H1 (cell line): Measurements from ENCODE around the gene FGF18. TPM values are rescaled to one million over a fixed set of nuclear protein-coding genes. Genes with fewer than 3 reads are reported as not detected.

ENCODE experiments used
- CTCF ChIA-PET: fragments of 300-600 bp; sonication (Branson Sonifier 250); formaldehyde crosslinking; loops from one replicate; lab custom pipeline; 2021; ENCODE audit not compliant: partially characterized antibody; lab: Charles Lee
- POLR2A ChIA-PET: fragments of 300-600 bp; sonication (Branson Sonifier 250); formaldehyde crosslinking; loops from one replicate; lab custom pipeline; 2021; ENCODE audit warnings: inconsistent platforms; ENCODE audit not compliant: partially characterized antibody; lab: Charles Lee
- DNase-seq, 2 experiments: peaks; one replicate each; pipeline versions ENCODE4 v3.0.0 to v3.0.0-alpha.2; 2010 to 2022; ENCODE audit warnings: low spot score in 2 of 2, low read depth in 1 of 2, mixed read lengths in 1 of 2
- FAIRE-seq: peaks from 2 replicates; lab custom pipeline; 2011; peaks lifted over from hg19 to GRCh38; lab: Jason Lieb, UNC
- H2AFZ ChIP-seq: 2 replicates; pipeline ENCODE4 v1.8.1; 2012; ENCODE audit warnings: low read length, inconsistent platforms
- H2AK5ac ChIP-seq: 2 replicates; pipeline ENCODE4 v1.6.1; 2013; ENCODE audit warnings: low read depth, low read length
- H2BK120ac ChIP-seq: replicated peaks from 2 replicates; pipeline ENCODE3; 2013; ENCODE audit warnings: low read depth, low read length, inconsistent platforms
- H2BK12ac ChIP-seq: 2 replicates; pipeline ENCODE4 v1.6.1; 2013; ENCODE audit warnings: low read depth, low read length
- H2BK15ac ChIP-seq: 2 replicates; pipeline ENCODE4 v1.6.1; 2013; ENCODE audit warnings: low read length
- H2BK20ac ChIP-seq: 2 replicates; pipeline ENCODE4 v1.6.1; 2013; ENCODE audit warnings: low read length
- H2BK5ac ChIP-seq: 2 replicates; pipeline ENCODE4 v1.6.1; 2013; ENCODE audit warnings: low read depth, low read length
- H3K14ac ChIP-seq: 2 replicates; pipeline ENCODE4 v1.6.1; 2013; ENCODE audit warnings: inconsistent platforms; ENCODE audit not compliant: insufficient read length
- H3K18ac ChIP-seq: 2 replicates; pipeline ENCODE4 v1.6.1; 2013; ENCODE audit warnings: low read length; ENCODE audit errors: extremely low read depth
- H3K23ac ChIP-seq: 2 replicates; pipeline ENCODE4 v1.6.1; 2013; ENCODE audit warnings: inconsistent platforms; ENCODE audit not compliant: insufficient read length
- H3K23me2 ChIP-seq: 2 replicates; pipeline ENCODE4 v1.6.1; 2013; ENCODE audit warnings: low read depth, low read length
- H3K27ac ChIP-seq: 2 replicates; pipeline ENCODE4 v1.6.1; 2011; ENCODE audit warnings: low read depth, low read length, inconsistent platforms
- H3K27me3 ChIP-seq, 4 experiments: replicated peaks in 1 of 4; 1 replicate in 1 of 4; 2 replicates in 3 of 4; pipeline versions ENCODE4 v1.6.1 to v1.8.1; 2011 to 2013; ENCODE audit warnings: low read length in 3 of 4, mild to moderate bottlenecking in 3 of 4, inconsistent platforms in 2 of 4, mixed read lengths in 2 of 4, moderate library complexity in 1 of 4; ENCODE audit not compliant: control insufficient read depth in 3 of 4, insufficient read depth in 3 of 4; ENCODE audit errors: extremely low read depth in 1 of 4
- H3K36me3 ChIP-seq, 4 experiments: 2 replicates each; pipeline versions ENCODE4 v1.6.1 to v1.8.1; 2011 to 2013; ENCODE audit warnings: mild to moderate bottlenecking in 4 of 4, low read length in 3 of 4, moderate library complexity in 2 of 4, control low read depth in 1 of 4, inconsistent platforms in 1 of 4; ENCODE audit not compliant: insufficient read depth in 4 of 4, control insufficient read depth in 2 of 4
- H3K4ac ChIP-seq: replicated peaks from 2 replicates; pipeline ENCODE3; 2013; ENCODE audit warnings: low read length, low read depth, mixed read lengths, inconsistent platforms; ENCODE audit not compliant: insufficient read length
- H3K4me1 ChIP-seq, 4 experiments: replicated peaks in 1 of 4; 1 replicate in 1 of 4; 2 replicates in 3 of 4; pipeline versions ENCODE4 v1.6.1 to v1.8.1; 2011 to 2013; ENCODE audit warnings: low read length in 3 of 4, inconsistent platforms in 2 of 4, mixed read lengths in 1 of 4; ENCODE audit not compliant: insufficient read depth in 4 of 4, control insufficient read depth in 3 of 4
- H3K4me2 ChIP-seq, 2 experiments: 2 replicates each; pipeline versions ENCODE4 v1.6.1 to v1.8.1; 2011 to 2013; ENCODE audit warnings: low read depth in 2 of 2, low read length in 2 of 2, control low read depth in 1 of 2, inconsistent platforms in 1 of 2, mild to moderate bottlenecking in 1 of 2; ENCODE audit not compliant: insufficient read depth in 1 of 2
- H3K4me3 ChIP-seq, 4 experiments: fragments of 200-600, 300-600 bp in 1 of 4; sonication (generic), shearing (Covaris generic), sonication (Bioruptor Twin) in 1 of 4; 2 replicates each; pipeline versions ENCODE4 v1.5.1 to v1.8.1; 2011 to 2016; ENCODE audit warnings: low read length in 4 of 4, low read depth in 3 of 4, control low read depth in 2 of 4, inconsistent platforms in 2 of 4, mild to moderate bottlenecking in 2 of 4, mixed read lengths in 1 of 4, moderate library complexity in 1 of 4; ENCODE audit not compliant: insufficient read depth in 2 of 4; ENCODE audit errors: extremely low read depth in 1 of 4
- H3K56ac ChIP-seq: replicated peaks from 2 replicates; pipeline ENCODE3; 2013; ENCODE audit warnings: low read depth, mild to moderate bottlenecking, mixed read lengths, low read length, inconsistent platforms; ENCODE audit not compliant: insufficient read length
- H3K79me1 ChIP-seq: 2 replicates; pipeline ENCODE4 v1.6.1; 2013; ENCODE audit warnings: low read depth, low read length, control low read depth
- H3K79me2 ChIP-seq, 2 experiments: 2 replicates each; pipeline versions ENCODE4 v1.6.1 to v1.8.1; 2012 to 2013; ENCODE audit warnings: low read length in 2 of 2, mild to moderate bottlenecking in 2 of 2, inconsistent platforms in 1 of 2; ENCODE audit not compliant: insufficient read depth in 2 of 2, control insufficient read depth in 1 of 2
- H3K9ac ChIP-seq, 4 experiments: replicated peaks in 1 of 4; 1 replicate in 1 of 4; 2 replicates in 3 of 4; pipeline versions ENCODE4 v1.6.1 to v1.8.1; 2011 to 2013; ENCODE audit warnings: low read depth in 3 of 4, low read length in 3 of 4, control low read depth in 2 of 4, mild to moderate bottlenecking in 2 of 4, moderate library complexity in 2 of 4, inconsistent platforms in 1 of 4; ENCODE audit errors: extremely low read depth in 1 of 4
- H3K9me3 ChIP-seq, 2 experiments: 2 replicates each; pipeline versions ENCODE4 v1.6.1 to v1.8.1; 2012 to 2013; ENCODE audit warnings: mild to moderate bottlenecking in 2 of 2, moderate library complexity in 2 of 2, control low read depth in 1 of 2, inconsistent platforms in 1 of 2, low read depth in 1 of 2, low read length in 1 of 2, mixed read lengths in 1 of 2; ENCODE audit not compliant: insufficient read depth in 2 of 2
- H4K20me1 ChIP-seq, 2 experiments: replicated peaks in 1 of 2; 2 replicates each; pipeline versions ENCODE3 to v1.8.1; 2011 to 2013; ENCODE audit warnings: inconsistent platforms in 2 of 2, low read length in 2 of 2, mild to moderate bottlenecking in 1 of 2; ENCODE audit not compliant: insufficient read depth in 2 of 2, control insufficient read depth in 1 of 2
- H4K5ac ChIP-seq: 2 replicates; pipeline ENCODE4 v1.6.1; 2013; ENCODE audit warnings: low read length, low read depth, mixed read lengths, inconsistent platforms; ENCODE audit not compliant: insufficient read length
- H4K8ac ChIP-seq: 2 replicates; pipeline ENCODE4 v1.8.0; 2013; ENCODE audit warnings: mild to moderate bottlenecking, moderate library complexity, low read length, inconsistent platforms; ENCODE audit not compliant: insufficient read depth; ENCODE audit errors: extremely low read depth
- H4K91ac ChIP-seq: replicated peaks from 2 replicates; pipeline ENCODE3; 2013; ENCODE audit warnings: low read length, mixed read lengths, inconsistent platforms; ENCODE audit not compliant: insufficient read length
- BRCA1 ChIP-seq: IDR thresholded peaks from 2 replicates; pipeline ENCODE4 v1.6.1; 2012; ENCODE audit warnings: low read depth, low read length, improper control_type of control experiment
- CBX8 ChIP-seq: fragments of 300-800, 300-1000 bp; sonication (generic); IDR thresholded peaks from 2 replicates; pipeline ENCODE4 v1.7.1; 2016; ENCODE audit warnings: low read depth, low read length, borderline replicate concordance
- CHD2 ChIP-seq: IDR thresholded peaks from 2 replicates; pipeline ENCODE4 v1.6.1; 2012; ENCODE audit warnings: low read length, improper control_type of control experiment
- EGR1 ChIP-seq: IDR thresholded peaks from 2 replicates; pipeline ENCODE4 v1.6.1; 2011; ENCODE audit warnings: low read depth, low read length, borderline replicate concordance
- FOSL1 ChIP-seq: IDR thresholded peaks from 2 replicates; pipeline ENCODE4 v1.6.1; 2011; ENCODE audit warnings: mild to moderate bottlenecking, low read depth, low read length, moderate library complexity; ENCODE audit not compliant: insufficient read depth
- JUN ChIP-seq: IDR thresholded peaks from 2 replicates; pipeline ENCODE4 v1.6.1; 2011; ENCODE audit warnings: low read depth, mild to moderate bottlenecking, improper control_type of control experiment, low read length
- NANOG ChIP-seq: IDR thresholded peaks from 2 replicates; pipeline ENCODE4 v1.6.1; 2011; ENCODE audit warnings: low read length, low read depth, mild to moderate bottlenecking, inconsistent platforms; ENCODE audit not compliant: insufficient read depth, poor library complexity, severe bottlenecking
- POLR2AphosphoS5 ChIP-seq: IDR thresholded peaks from 2 replicates; pipeline ENCODE4 v1.6.1; 2011; ENCODE audit warnings: low read depth, low read length
- RBBP5 ChIP-seq: IDR thresholded peaks from 2 replicates; pipeline ENCODE4 v1.7.1; 2012; ENCODE audit warnings: low read depth, mild to moderate bottlenecking, inconsistent platforms, low read length, moderate library complexity, borderline replicate concordance
- RFX5 ChIP-seq: IDR thresholded peaks from 2 replicates; pipeline ENCODE4 v1.6.1; 2011; ENCODE audit warnings: low read depth, low read length, improper control_type of control experiment, borderline replicate concordance
- TBP ChIP-seq: IDR thresholded peaks from 2 replicates; pipeline ENCODE4 v1.6.1; 2011; ENCODE audit warnings: low read depth, low read length, improper control_type of control experiment
- WGBS, 2 experiments: shearing (Covaris generic) in 1 of 2; methylation state at CpG; one replicate each; pipeline versions ENCODE4 v1.1.6 to v1.1.7; 2013 to 2015; ENCODE audit warnings: low lambda C conversion rate in 2 of 2, mixed read lengths in 2 of 2, inconsistent platforms in 1 of 2, low coverage in 1 of 2, missing lambda C conversion rate in 1 of 2; ENCODE audit not compliant: insufficient replicate concordance in 2 of 2, insufficient coverage in 1 of 2, insufficient read length in 1 of 2; ENCODE audit errors: extremely low coverage in 1 of 2, missing lambda C conversion rate in 1 of 2; 5-methylcytosine and 5-hydroxymethylcytosine counted together
- polyA plus RNA-seq, 7 experiments: library from polyadenylated mRNA; depleted of rRNA in 3 of 7; stranded (reverse) in 5 of 7; unstranded in 2 of 7; fragments of >200 nt in 5 of 7; fragments of 200-250 nt in 2 of 7; gene quantifications; 1 replicate in 5 of 7; 2 replicates in 1 of 7; 4 replicates in 1 of 7; pipeline versions ENCODE4 v1.2.1 to v1.2.3, GENCODE V29; 2011 to 2013; ENCODE audit warnings: missing spikeins in 2 of 7, mixed read lengths in 2 of 7
- total RNA-seq: library from RNA; stranded (reverse); fragmentation: NEBNext Ultra II Directional; extraction: Animal tissue kit (Norgen Biotek cat#: 25700); gene quantifications from 2 replicates; pipeline ENCODE4 v1.2.1, GENCODE V29; 2021

Gene FGF18
- total and polyA plus RNA-seq, 2 of the 8 experiments (the other 6 are each of a cell fraction or from before 2014, with no cell fraction given), result 0.54 to 1.3 TPM

- ChIA-PET POLR2A (no interaction called here), CTCF (interaction anchor here (0.6 to 1.9 kb wide), 7 partner anchors 12 to 399 kb away, joined by 3 to 8 read pairs (median 4); no protein-coding TSS in a partner anchor)
- FAIRE-seq, result no peak
- H3K9me3 ChIP-seq, result no peaks in the 10 kb centered on the region; a peak in 1 of 4 replicates
- H3K79me2 ChIP-seq, result no peaks in the 10 kb centered on the region
- no peak overlapping the region for H2BK5ac ChIP-seq
- H3K4me2 ChIP-seq, result no peak overlapping the region
- H2BK12ac ChIP-seq, result no peak overlapping the region; the same call in 1 of the 2 replicates
- WGBS, 2 experiments, result 92% methylated on average over 6 of the region's 6 CpGs; no CpG with 5 or more reads in 1 of the 2 experiments
- H2BK120ac ChIP-seq, result no peak overlapping the region
- peaks cover 3 to 9% (median 4%) of the 10 kb centered on the region in 4 experiments; a peak in 6 of 7 replicates for H3K4me1 ChIP-seq
- no peak for TF ChIP-seq BRCA1
- no peak for TF ChIP-seq CBX8
- no peak for TF ChIP-seq EGR1
- TF ChIP-seq NANOG, result no peak
- no peak for TF ChIP-seq RBBP5
- TF ChIP-seq TBP, result no peak
- no peak for TF ChIP-seq POLR2AphosphoS5
- TF ChIP-seq RFX5, result no peak
- no peak for TF ChIP-seq JUN
- no peak for TF ChIP-seq CHD2
- no peak for TF ChIP-seq FOSL1
- no peak overlapping the region for H3K23ac ChIP-seq
- no peaks in the 10 kb centered on the region for H4K20me1 ChIP-seq
- no peak overlapping the region; the same call in 1 of the 2 replicates for H4K8ac ChIP-seq
- no peak overlapping the region for H3K14ac ChIP-seq
- no peak overlapping the region for H3K4me3 ChIP-seq
- H4K5ac ChIP-seq, result no peak overlapping the region
- H3K79me1 ChIP-seq, result no peaks in the 10 kb centered on the region
- no peak overlapping the region for H2AK5ac ChIP-seq
- no peak overlapping the region for H2AFZ ChIP-seq
- H3K36me3 ChIP-seq, result no peaks in the 10 kb centered on the region
- H3K9ac ChIP-seq, result no peak overlapping the region; a peak in 1 of 7 replicates
- no peak overlapping the region for H2BK20ac ChIP-seq
- H2BK15ac ChIP-seq, result no peak overlapping the region
- H3K23me2 ChIP-seq, result no peaks in the 10 kb centered on the region
- DNase-seq, result no peak
- H4K91ac ChIP-seq, result no peak overlapping the region
- H3K4ac ChIP-seq, result no peak overlapping the region
- H3K27me3 ChIP-seq, result no peaks in the 10 kb centered on the region; a peak in 2 of 7 replicates
- H3K27ac ChIP-seq, result no peak overlapping the region; the same call in 1 of the 2 replicates
- no peak overlapping the region for H3K56ac ChIP-seq
- H3K18ac ChIP-seq, result no peak overlapping the region
These were observed 40.4 kb downstream of the FGF18 start for GRCh38 chr5:171459839-171460238.
